Measurements from ENCODE around the gene SIRT1. TPM values are rescaled to one million over a fixed set of nuclear protein-coding genes. Genes with fewer than 3 reads are reported as not detected.

SIRT1 gene
- total and polyA plus RNA-seq, 2 of the 8 experiments (the other 6 are each of a cell fraction or from before 2014, with no cell fraction given), result 22.6 to 70.9 TPM

GRCh38 chr10:67851186-67851585 lies 33.3 kb upstream of the SIRT1 start (continued):
- no peak for TF ChIP-seq POLR2AphosphoS5 (IDR thresholded peaks at IDR 0.05; ENCODE audit: low read depth, low read length)

Data from H1 (cell line).